HG03108 (cell line): Measurements from ENCODE around the gene IL17F.
"Not testable (repeated sequence)": the region's sequence is repeated elsewhere in the genome, so short reads cannot be mapped to it uniquely, and the experiment has no call there.

Source experiments
- ATAC-seq: cut with Tn5 transposase; IDR thresholded peaks from one replicate; pipeline ENCODE4 v1.9.1; 2021; ENCODE audit warnings: moderate library complexity; ENCODE audit not compliant: unreplicated experiment

Gene IL17F

DNA sequence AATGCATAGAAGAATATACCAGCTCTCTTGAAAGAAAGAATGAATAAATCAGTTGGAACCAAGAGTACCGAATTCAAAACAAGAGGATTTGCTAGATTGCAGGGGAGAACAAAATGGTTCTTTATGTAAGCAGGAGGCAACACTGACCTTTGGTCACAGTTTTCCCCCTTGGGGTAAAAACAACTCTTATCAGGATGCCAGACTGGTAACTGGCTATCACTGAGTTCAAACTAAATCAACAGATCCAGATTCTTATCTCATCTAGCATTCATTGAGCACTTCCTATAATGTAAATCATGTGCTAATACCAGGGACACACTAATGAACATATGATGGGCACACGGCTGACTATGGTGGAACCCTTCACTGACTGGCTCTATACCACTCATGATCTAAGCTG is 4.8 kb upstream of the IL17F start:
- ATAC-seq, result no peak

DNA sequence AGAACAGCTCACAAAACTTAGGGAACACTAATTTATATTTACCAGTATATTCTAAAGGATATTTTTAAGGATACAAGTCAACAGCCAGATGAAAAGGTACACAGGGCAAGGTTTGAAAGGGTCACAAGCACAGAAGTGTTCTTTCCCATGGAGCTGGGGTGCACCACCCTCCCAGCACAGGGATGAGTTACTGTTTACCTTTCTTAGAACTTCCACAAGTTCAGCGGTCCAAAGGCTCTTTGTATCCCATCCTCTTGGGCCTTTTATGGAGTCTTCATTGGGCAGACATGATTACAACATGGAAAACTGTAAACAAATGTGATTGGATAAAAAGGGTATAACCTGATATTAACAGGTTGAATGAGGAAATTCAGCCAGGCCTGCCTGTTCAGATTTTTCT is 1.1 kb upstream of the IL17F start:
- no peak for ATAC-seq

DNA sequence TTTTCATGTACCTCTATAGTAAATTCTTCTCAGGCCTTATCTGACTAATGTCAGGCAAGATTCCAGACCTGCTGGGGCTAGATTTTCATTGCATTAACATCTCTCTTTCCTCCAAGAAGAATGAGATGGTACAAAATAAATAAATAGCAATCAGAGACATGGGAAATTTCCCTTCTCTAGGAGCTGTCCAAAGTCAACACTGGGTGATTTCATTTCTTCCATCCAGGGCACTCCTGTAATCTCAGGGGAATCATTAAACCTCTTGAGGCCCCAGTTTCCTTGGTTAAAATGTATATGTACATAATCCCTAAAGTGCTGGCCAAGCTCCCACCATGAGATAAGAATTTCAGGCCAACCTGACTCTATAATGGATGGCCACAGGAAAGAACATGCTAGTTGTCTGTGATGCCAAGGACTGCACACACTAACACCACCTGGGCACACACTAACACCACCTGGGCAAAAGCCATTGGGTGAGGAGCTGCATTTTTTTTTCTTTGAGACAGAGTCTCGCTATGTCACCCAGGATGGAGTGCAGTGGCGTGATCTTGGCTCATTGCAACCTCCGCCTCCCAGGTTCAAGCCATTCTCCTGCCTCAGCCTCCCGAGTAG is 912 bp downstream of the IL17F start:
- no peak for ATAC-seq

DNA sequence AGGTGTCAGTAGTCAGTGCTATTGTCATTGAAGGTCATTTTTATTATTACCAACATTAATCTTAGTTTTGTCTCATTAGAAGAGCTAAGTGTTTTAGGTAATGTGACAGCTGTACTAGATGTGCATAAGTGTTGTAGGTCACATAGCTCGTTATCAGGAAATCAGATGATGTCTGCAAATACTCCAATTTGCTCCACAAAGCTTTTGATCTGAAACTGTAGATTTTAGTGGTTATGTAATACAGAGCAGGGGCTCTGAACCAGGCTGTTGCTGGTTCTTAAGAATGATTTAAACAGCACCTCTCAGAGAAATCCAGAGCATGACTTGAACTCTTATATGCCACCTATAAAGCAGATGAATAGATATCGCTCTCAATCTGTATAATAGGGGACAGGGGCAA is 2.5 kb downstream of the IL17F start:
- no peak for ATAC-seq

DNA sequence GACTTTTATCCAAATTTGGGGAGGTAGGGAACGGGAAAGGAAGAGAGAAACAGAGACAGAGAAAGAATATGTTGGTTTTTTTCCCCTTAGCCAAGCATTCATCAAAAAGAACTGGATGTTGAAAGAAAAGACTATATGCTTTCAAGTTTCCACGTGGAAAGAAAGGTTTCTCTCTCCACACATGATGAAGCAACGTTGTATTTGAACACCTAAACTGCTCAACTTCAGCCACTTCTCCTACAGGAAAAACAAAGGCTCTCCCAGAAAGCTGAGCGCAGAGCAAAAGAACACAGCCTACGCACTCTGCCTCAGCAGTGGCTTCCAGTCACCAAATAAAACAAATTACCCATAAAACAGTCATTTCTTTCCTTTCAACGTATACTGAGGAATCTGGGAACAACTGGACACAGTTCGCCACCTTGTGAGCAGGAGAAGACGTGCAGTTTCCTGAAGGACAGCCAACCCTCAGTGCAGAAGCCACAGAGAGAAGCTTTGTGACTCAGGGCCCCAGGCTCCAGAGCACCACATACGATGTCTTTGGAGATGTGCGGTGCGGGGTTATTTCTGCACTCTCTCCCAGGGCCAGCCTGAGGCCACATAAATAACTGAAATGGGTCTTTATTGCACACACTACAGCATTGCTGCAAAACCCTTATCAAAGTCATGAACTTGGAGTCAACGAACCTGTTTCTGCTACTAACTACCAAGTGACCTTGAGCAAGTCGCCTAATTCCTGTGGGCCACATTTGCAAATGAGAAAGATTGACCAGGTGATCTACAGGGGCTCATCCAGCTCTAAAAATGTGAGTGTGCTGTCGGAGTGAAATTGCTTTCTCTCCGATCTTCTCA is 10.1 kb downstream of the IL17F start:
- ATAC-seq, result peak; percentile 83

DNA sequence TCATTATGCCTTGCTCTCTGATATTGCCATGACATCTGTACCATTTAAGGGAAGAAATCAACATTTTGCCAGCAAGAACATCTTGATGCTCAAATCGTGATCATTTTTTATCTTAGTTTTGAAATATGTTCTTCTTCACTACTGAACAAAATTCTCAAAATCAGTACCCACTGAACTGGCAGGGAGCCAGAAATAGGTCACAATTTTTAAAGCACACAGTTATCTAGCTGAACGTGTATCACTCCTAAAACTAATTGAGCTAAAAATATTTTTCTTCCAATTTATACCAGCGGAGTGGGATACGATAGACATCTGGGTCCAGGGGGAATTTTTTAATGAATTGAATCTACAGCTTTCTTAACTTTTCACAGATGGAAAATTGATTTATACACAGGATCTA is 11.3 kb downstream of the IL17F start:
- ATAC-seq, result no peak

DNA sequence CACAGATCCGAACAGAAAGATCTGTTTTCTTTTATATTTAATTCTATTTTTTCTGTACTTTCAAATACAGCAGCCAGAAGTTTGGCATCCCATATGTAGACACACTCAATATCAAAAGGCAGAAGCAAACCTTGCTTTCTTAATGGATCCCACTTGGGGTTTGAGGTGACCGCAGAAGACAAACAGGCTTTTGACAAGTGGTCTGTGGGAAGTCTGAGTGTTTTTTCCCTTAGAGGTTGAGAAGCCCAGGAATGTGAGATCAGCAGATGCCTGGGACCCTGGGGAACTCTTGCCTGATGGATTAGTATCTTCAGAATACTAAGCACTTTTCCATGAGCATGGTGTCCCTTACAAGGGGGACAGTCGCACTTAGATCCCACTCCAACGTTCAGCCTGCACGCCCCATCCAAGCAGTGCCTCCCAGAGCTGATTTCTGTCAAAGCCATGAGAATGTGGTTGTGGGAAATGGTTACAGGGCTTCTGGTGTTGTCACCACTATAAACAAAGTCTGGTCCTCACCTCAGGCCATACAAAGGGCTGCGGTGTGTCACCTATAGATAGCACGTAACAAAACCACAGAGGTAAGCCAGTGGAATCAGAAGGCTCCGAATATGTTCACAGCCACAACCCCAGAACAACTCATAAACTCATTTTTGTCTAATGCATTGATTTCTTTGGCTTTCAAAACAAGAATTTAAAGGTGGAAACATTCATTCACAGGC is 12.7 kb downstream of the IL17F start:
- no peak for ATAC-seq

DNA sequence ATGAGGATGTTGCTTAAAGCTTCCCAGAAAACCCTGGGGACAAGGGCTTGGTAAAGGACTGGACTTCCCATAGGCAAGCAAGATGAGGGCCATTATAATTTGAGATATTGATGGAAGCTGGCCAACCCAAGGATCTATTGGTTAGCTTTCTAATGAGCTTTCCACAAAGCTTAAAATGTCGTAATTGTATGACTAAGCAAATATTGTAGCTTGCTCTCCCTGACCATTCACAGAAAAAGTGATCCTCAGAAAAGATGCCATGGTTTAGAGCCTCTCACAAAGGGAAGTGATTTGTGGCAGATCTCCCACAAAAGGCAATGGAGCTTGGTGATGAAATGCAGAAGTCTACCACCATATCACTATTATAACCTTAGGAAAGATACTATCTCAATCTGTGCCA is 13.6 kb downstream of the IL17F start:
- no peak for ATAC-seq

DNA sequence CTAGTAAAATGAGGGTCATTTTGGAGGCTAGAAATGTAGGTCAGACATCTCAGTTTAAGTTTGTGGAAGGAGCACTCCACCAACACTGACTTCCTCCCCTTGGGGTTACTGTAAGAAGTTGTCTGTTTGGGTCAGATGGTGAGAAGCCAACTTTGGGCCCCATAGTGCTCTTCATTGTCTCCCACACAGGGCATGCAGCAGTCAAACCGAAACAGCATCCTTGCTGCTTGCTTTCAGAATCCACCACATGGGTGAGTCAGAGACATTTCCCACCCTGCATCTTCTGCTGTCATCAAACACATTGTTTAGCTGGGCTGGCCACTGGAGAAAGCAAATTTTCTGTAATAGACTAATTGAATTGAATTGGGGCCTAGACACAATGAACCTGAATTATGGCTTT is 16.8 kb downstream of the IL17F start:
- ATAC-seq, result peak; percentile 99

DNA sequence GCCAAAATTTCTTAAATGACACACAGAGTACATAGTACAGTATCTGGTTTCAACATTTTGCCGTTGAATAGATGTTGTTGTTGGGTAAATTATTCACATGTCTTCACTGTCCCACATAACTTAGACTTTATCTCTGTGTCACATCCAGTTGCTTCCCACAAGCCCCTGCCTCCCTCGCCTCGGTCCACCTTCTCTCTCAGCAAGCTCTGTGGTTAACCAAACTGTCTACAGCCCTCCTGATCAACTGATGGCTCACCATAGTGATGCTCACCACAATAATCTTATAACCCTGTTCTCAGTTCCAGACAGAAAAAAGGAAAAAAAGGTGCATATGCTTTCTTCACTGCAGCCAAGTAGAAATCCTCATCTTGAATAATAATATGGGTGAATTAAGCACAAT is 23.0 kb downstream of the IL17F start:
- ATAC-seq, result peak; percentile 70

DNA sequence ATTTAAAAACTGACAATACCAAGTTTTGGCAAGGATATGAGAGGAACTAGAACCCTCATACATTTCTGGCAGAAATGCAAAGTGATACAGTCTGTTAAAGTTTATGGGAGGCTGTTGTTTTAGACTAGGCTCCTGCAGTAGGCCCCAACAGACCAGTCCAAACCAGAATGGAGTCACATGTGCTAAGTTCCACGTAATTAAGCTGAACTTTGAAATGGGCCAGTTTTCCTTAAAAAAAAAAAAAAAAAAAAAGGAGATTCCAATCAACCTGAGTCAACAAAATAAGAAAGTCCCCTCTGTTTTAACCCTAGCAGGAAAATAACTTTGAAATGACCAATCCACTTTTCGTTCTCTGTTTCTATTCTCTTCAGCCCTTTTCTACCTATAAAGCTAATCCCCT is 26.5 kb downstream of the IL17F start:
- no peak for ATAC-seq

DNA sequence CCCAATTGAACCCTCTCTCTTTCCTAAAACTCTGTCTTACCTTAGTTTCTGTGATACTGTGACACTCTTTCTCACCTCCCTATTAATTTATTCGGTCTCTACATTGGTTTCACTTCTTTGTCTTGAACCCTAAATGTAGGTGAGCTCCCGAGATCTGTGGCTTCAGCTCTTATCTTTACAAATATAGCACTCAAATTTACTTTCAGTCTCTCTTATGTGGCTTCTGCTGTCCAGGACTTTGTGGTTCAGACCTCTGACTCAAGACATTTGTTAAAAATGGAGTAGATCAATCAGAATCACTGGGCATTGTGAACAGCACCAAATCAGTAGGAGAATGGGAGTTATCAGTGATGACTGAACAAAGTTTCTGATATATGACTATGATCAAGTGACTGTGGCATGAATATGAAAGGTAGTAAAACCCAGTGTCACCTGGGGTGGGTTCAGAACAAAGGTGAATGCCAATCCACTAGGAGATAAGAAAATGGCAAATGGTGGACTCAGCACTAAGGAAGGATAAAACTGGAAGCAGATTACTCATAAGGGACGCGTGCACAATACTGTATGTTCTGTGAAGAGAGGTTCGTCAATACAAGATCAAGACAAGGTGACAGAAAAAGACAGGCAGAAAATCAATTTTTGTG is 27.2 kb downstream of the IL17F start:
- ATAC-seq, result no peak

DNA sequence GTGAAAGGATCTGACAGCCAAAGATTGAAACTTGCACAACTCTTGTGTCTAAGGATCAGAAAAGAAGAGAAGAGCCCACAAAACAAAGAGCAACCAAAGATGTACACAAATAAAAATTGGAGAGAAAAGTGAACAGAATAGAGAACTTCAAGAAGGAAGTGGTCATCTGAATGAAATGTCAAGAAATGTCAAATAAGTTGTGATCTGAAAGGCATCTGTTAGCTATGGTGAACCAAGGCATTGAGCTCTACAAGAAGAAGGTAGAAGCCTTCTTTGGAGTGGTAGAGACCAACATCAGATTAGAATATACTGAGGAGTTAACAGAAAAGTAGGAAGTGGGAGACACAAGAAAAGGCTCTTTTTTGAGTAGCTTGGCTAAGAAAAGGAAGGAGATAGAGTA is 28.5 kb downstream of the IL17F start:
- ATAC-seq, result no peak

DNA sequence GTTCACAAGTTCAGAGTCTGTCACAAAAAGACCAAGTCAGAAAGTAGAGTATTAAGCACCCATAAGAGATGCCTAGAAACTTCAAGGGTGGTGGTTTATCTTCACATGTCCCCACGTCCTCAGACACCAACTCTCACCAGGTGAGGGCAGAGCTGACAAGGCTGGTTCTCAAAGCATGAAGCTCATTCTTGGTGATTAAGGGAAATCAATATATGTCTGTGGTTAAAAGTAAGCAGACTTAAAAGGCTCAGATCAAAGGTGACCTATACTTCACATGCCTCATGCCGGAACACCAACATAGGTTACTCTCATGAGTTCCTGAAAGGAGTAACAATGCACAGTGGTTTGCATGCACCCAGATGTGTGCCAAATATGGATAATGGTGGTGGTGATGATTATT is 31.2 kb downstream of the IL17F start:
- ATAC-seq, result no peak

DNA sequence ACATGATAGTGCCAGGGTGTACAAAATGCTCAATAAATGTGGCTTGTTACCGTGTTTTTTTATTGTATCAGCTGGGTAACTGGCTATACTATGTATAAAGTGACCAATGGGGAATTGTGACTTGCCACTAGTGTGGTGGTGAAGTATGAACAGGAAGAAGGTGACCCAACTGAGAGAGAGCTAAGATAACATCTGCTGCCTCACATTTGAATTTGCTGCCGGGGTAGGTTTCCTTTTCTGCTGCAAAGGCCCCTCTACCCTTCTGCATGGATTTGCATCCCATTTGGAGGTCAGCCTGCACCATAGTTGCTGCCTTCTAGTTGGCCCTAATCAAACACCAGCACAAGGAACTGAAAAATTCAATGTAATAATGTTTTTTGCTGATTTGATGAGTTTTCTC is 34.1 kb downstream of the IL17F start:
- peak; percentile 71 for ATAC-seq

DNA sequence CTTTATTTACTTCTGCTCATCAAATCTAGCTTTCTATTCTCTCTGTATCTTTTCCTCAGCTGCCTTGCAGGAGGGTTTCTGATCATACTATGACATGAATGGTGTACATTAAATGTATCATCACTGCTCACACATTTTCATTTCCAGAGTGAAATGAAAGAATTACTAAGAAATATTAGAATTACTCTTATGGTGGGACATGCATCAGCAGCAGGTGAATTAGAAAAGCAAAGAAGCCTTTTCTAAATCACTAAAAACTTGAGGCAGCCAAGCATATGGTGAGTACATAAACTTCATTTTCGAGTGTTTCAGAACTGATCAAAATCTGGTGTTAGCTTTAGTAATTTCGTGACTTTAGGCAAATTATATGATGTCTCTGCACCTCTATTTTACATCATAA is 34.5 kb downstream of the IL17F start:
- ATAC-seq, result no peak

DNA sequence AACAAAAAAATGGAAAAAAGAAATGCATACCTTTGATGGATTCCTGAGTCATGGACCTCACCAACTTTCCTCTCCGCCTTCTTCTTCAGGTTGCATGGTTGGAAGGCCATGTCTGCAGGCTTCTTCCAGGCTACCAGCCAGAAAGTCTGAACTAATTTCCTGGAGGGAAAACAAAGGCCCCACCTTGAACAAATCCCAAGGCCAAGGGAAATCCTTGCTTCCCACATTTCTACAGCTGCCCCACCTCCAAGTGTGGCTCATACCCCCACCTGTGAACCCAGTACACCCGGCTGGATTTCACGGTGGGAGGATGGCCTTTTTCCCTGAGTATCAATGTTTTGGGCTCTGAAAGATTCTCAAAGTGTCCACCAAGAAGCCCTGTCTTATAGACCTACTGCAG is 35.7 kb downstream of the IL17F start:
- no peak for ATAC-seq

DNA sequence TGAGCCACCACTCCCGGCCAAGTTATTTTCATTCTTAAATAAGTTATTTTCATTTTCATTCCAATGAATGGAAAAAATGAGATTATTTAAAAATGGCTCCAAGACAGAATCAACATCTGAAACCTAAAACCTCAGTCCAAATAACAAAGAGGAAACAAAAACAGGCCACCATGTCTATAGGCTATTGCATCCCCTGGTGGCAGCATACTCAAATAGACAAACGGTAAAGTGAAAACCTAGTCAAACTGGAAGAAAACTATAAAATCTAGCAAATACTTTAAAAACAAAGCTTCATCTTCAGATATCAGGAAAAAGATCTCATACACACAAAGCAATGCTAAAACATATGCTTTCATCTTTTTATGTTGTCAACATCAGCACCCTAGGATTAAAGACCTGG is 37.2 kb downstream of the IL17F start:
- ATAC-seq, result no peak

DNA sequence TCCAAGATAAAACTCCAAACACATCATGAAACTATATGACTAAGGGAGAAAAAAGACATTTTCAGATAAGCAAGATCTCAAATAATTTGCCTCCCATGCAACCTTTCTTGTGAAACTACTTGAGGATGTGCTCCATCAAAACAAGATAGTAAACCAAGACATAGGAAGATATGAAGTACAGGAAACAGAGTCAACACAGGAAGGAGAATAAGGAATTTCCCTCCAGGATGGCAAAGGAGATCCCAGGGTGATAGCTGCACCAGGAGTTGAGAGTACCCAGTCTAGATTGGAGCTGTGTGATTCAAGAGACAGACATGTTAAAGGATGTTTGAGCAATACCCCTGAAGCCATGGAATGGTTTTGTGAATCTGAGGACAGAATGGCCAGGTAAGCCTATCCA is 42.8 kb downstream of the IL17F start:
- ATAC-seq, result no peak

DNA sequence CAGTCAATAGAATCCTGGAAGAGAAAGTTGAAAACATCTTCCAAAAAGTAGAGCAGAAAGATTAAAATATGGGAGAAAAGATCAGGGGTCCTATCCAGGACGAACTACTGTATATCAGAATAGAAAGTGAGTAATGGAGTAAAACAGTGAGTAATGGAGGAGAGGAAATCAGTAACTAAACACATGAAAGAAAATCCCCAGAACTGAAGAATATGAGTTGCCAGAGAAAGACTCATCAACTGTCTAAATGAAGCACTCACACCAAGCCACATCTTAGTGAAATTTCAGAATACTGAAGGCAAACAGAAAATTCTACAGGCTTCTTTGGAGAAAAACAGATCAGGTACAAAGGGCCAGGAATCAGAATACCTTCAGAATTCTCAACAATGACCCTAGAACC is 43.3 kb downstream of the IL17F start:
- ATAC-seq, result no peak

DNA sequence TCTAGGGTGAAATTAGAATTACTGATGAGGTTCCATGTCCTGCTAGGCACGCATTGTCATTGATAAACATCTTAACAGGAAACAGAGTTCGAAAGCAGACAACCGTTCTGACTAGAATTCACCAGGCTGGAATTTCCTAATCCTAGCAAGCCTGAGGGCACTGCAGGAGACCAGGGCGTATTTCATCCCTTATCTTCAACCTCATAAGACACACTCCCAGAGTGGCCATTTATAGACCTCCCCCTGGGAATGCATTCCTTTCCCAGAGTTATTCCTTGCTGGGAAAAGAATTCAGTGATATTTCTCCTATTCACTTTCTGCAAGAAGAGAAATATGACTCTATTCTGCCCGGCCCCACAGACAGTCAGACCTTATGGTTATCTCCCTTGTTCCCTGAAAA is 44.2 kb downstream of the IL17F start:
- not testable (repeated sequence) for ATAC-seq

DNA sequence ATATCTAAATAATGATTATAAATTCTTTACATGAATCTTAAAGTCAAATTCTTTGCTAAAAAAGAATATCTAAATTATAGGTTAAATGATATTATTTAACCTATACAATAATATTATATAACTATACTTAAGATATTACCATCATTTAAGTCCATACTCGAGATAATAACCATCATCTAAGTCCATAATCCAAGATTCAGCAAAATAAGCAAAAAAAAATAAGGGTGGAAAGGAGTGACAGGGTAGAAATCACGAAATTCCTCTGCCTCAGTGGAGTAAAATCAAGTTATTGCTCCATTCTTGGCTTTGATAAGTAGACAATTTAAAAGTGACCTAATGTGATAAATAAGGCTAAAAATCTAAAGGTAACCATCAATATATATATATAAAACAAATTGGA is 48.4 kb downstream of the IL17F start:
- no peak for ATAC-seq
